HG02970 (cell line): Measurements from ENCODE around the gene DCLK1.
"Not testable (repeated sequence)": the region's sequence is repeated elsewhere in the genome, so short reads cannot be mapped to it uniquely, and the experiment has no call there.

Source experiments
- ATAC-seq: cut with Tn5 transposase; IDR thresholded peaks from one replicate; pipeline ENCODE4 v1.9.1; 2021; ENCODE audit warnings: mild to moderate bottlenecking, moderate library complexity, moderate number of reproducible peaks; ENCODE audit not compliant: unreplicated experiment, low FRiP score

DCLK1 gene

DNA sequence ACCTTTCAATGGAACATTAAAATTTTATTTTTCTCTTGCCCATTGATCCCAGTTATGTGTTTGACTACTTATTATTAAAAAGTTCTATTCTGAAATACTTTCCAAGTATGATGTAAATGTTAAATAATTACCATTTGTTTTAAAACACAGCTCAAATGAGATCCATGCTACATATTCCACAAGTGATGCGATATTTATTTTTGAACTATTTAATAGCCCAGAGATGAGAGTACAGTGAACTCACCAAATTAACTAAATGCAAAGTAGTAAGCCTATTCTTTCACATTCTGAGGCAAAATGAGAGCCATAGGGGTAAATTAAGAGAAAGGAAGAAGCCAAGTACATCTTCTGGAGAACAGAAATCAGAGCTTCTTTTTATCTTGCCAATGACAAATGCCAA is 1.2 kb upstream of the DCLK1 start:
- no peak for ATAC-seq

GRCh38 chr13:36131931-36132297 is 732 bp upstream of the DCLK1 start:
- no peak for ATAC-seq

GRCh38 chr13:36130552-36131221 is 495 bp downstream of the DCLK1 start:
- no peak for ATAC-seq

GRCh38 chr13:36130193-36130551 is 1.0 kb downstream of the DCLK1 start:
- ATAC-seq: no peak

- no peak for ATAC-seq
These were observed 1.6 kb downstream of the DCLK1 start for GRCh38 chr13:36129539-36129938.

DNA sequence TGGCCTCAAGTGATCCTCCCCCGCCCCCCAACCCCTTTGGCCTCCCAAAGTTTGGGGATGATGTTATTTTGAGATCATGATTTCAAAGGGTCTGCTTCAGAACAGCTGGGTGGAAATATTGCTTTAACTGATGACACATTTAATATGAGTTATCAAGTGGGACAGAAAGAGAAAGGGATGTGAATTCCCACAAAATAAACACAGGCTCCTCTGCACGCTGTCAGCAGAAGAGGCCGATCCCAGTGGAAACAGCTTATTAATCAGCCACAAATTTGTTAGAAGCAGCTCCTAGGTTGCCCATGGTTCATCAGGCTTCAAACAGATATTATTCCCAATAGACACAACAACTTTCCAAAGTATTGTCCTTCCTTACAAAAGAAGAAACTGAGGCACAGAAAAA is 4.7 kb downstream of the DCLK1 start:
- ATAC-seq: no peak

GRCh38 chr13:36125841-36126240 is 5.3 kb downstream of the DCLK1 start:
- no peak for ATAC-seq

GRCh38 chr13:36124236-36124822 is 6.9 kb downstream of the DCLK1 start:
- no peak for ATAC-seq

- ATAC-seq: no peak
These were observed 15.9 kb downstream of the DCLK1 start for GRCh38 chr13:36115306-36115705.

GRCh38 chr13:36114233-36114632 is 16.9 kb downstream of the DCLK1 start:
- no peak for ATAC-seq

- no peak for ATAC-seq
These were observed 22.2 kb downstream of the DCLK1 start for GRCh38 chr13:36108954-36109353.

DNA sequence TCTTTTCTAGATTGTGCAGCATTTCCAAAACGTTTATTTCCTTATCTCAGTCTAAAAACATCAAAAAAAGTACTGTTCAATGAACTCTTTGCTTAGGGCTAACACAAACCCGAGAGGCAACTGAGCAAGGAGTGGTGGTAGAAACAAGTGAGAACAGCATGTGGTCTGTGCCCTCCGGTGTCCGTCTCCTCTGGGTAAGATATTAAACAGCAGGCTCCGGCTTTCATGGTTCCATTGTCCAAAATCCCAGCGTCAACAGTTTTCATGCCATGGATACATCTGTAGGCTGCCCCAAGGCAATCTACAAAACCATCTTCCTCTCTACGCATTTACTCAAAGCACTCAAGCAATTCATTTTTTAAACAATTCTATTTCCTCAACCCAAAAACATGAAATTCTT is 22.8 kb downstream of the DCLK1 start:
- no peak for ATAC-seq

GRCh38 chr13:36107521-36107920 is 23.7 kb downstream of the DCLK1 start:
- ATAC-seq: no peak

GRCh38 chr13:36105726-36106125 is 25.5 kb downstream of the DCLK1 start:
- no peak for ATAC-seq

- no peak for ATAC-seq
These were observed 28.5 kb downstream of the DCLK1 start for GRCh38 chr13:36102721-36103120.

DNA sequence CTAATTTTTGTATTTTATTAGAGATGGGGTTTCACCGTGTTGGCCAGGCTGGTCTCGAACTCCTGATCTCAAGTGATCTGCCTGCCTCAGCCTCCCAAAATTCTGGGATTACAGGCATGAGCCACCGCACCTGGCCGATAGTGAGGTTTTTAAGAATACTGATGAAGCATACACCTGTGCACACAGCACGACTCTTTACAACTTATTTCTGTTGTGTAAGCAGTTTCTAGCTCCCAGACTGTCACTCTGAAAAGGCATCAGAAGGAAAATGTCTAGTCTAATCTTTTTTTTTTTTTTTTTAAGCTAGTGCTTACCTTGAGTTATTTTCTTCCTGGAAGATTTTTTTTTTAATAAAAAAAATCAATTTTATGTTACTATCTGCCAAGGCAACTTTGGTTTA is 29.3 kb downstream of the DCLK1 start:
- ATAC-seq: not testable (repeated sequence)

DNA sequence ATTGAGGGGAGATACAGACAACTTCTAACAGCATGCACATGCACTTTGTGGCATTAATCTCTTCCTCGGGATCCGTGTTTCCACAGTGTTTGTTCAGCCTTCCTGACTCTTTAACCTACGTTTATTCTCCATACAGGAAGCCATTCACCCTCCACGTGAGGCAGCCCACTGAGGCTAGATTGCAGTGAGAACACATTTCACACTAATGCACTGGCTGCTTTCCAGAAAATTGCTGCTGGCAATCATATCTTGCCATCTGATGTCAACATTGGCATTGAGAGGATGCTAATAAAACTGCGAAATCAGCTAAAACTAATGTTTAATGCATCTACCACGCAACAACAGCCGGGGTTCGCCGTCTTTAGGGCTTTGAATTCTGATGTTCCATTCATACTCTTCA is 30.0 kb downstream of the DCLK1 start:
- ATAC-seq: no peak

- no peak for ATAC-seq
These were observed 33.1 kb downstream of the DCLK1 start for GRCh38 chr13:36098080-36098479.

DNA sequence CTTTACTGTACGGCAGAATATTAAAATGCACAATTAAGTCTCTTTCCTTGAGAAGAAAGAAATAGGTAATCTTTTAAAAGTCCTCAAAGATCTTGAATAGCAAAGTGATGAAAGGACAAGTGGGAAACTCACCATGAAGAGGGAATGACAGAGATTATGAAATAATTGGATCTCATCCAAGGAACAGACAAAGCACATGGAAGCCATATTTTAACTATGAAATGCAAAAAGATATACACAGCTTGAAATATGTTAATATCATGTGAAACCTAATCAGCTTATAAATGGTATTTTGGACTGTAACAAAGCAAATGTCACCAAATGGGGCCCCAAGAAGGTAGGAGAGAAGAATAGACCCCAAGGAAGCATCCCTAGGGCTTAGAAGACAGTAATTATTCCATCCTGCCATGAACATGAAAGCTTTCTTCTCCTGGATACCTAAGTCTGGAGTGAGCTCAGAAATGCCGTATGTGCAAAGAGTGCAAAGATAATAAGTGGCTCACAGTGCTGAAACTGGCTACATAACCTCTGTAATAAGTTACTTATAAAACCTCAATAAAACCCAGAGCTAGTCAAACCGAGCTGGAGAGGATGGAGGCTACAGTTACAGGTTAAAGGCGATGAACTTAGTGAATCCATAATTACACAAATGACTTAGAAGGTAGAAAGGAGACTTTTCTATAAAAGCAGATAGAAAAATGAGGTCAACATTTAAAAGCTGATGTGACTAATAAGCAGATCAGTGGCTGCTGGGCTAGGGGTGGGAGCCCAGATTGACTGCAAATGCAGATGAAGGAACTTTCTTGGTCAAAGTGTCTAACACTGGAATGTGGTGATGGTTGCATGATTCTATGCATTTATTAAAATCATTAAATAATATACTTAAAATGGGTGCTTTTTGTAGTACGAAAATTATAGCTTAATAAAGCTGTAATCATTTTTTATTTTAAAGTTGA is 34.4 kb downstream of the DCLK1 start:
- ATAC-seq: no peak

- ATAC-seq: no peak
These were observed 36.7 kb downstream of the DCLK1 start for GRCh38 chr13:36094478-36094877.

GRCh38 chr13:36090592-36090991 is 40.6 kb downstream of the DCLK1 start:
- ATAC-seq: no peak
